NCI-H2196 (cell line): Measurements from ENCODE around the gene IFITM10.

Experiments
- DNase-seq: peaks from one replicate; lab custom pipeline; 2025; ENCODE audit not compliant: unreplicated experiment; lab: John Stamatoyannopoulos, UW

IFITM10 gene

GRCh38 chr11:1763796-1764661, 13.6 kb upstream of the IFITM10 start, which contains the start of gene CTSD:
TSS of gene CTSD (minus strand) at chr11:1763927. CDS start at chr11:1763859, 68 bp downstream.
- peak; percentile 90 for DNase-seq

GRCh38 chr11:1763336-1763795, 13.0 kb upstream of the IFITM10 start:
- DNase-seq: no peak

- peak; percentile 70 for DNase-seq
Observed at GRCh38 chr11:1762537-1763302, 12.3 kb upstream of the IFITM10 start.

GRCh38 chr11:1761857-1762536, 11.6 kb upstream of the IFITM10 start:
- no peak for DNase-seq

GRCh38 chr11:1761110-1761856, 10.9 kb upstream of the IFITM10 start:
- no peak for DNase-seq

- DNase-seq: no peak
Observed at GRCh38 chr11:1760351-1761109, 10.1 kb upstream of the IFITM10 start.

GRCh38 chr11:1759851-1760220, 9.4 kb upstream of the IFITM10 start:
- no peak for DNase-seq

- no peak for DNase-seq
Observed at GRCh38 chr11:1759151-1759850, 8.9 kb upstream of the IFITM10 start.

- no peak for DNase-seq
Observed at GRCh38 chr11:1758611-1759150, 8.3 kb upstream of the IFITM10 start.

GRCh38 chr11:1757861-1758610, 7.6 kb upstream of the IFITM10 start:
- DNase-seq: no peak

- no peak for DNase-seq
Observed at GRCh38 chr11:1756791-1757771, 6.7 kb upstream of the IFITM10 start.

GRCh38 chr11:1755692-1756561, 5.5 kb upstream of the IFITM10 start:
- peak; percentile 89 for DNase-seq

- DNase-seq: no peak
Observed at GRCh38 chr11:1755344-1755691, 4.9 kb upstream of the IFITM10 start.

- DNase-seq: no peak
Observed at GRCh38 chr11:1754376-1755150, 4.2 kb upstream of the IFITM10 start.

- no peak for DNase-seq
Observed at GRCh38 chr11:1753929-1754305, 3.5 kb upstream of the IFITM10 start.
